EH (cell line): ENCODE results near the gene ODF2.

Source experiments
- DNase-seq: peaks from one replicate; pipeline ENCODE4 v3.0.0-alpha.2; 2015; ENCODE audit warnings: low read depth

The ODF2 gene

GRCh38 chr9:128528445-128529160 lies 72.8 kb downstream of the ODF2 start:
- peak; percentile 69 for DNase-seq

GRCh38 chr9:128529191-128529590 lies 73.4 kb downstream of the ODF2 start:
- DNase-seq: no peak

DNA sequence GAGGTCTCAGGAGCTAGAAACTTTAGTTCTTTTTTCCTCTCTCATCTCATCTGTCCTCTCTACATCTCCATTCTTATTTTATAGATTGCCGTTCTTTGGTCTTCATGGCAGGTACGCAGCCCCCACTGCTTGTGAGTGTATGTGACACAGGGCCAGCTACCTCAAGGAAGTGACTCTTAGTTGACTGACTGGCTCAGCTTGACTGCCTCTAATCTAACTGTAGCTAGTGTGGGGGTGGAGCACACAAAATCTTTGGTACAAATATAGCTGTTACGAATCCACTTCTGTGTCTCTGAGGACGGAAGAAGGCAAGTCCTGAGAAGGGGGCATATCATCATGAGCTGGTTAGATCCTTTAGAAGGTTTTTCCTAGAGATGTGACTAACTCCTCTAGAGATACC lies 76.8 kb downstream of the ODF2 start:
- no peak for DNase-seq

- DNase-seq: no peak
These were observed 85.0 kb downstream of the ODF2 start for GRCh38 chr9:128540634-128541360.

DNA sequence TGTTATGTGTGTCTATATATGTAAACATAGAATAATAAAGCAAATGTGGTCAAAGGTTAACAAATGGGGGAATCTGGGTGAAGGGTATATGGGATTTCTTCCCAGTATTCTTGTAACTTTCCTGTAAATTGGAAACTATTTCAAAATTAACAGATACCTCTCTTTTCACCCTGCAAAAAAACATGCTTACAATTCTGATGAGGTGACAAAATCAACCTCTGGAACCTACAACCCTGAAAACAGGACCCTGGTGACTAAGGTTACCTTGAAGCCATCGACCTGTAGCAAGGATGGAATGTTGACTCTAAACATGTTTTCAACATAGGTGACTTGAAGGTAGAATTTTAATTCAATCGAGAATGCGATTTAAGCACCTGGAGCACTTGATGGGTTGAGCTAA lies 90.7 kb downstream of the ODF2 start:
- no peak for DNase-seq

- no peak for DNase-seq
These were observed 93.1 kb downstream of the ODF2 start for GRCh38 chr9:128548876-128549275.

DNA sequence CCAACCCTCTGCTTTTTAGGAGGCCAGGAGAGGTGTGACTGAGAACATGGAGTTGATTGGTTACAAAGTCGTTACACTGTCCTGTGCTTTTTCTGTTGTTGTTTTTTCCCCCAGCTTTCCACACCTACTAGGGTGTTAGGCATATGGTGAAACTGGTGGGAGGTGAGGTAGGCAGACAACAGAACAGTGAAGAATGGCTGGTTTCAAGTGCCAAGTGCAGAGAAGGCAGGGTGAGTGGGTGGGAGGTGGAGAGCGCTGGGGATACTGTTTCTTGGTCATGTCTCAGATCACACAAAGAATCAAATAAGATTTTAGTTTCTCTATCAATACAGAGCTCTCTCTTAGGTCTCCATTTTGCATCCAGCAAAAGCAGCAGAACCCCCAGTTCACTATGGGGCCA lies 94.4 kb downstream of the ODF2 start:
- DNase-seq: no peak
